Glomerular endothelial cell (primary cell): ENCODE results near the gene HMGCS1. TPM values are rescaled to one million over a fixed set of nuclear protein-coding genes. Genes with fewer than 3 reads are reported as not detected.
"Not testable (repeated sequence)": the region's sequence is repeated elsewhere in the genome, so short reads cannot be mapped to it uniquely, and the experiment has no call there.

Experiments
- DNase-seq: peaks from one replicate; pipeline ENCODE4 v3.0.0-alpha.2; 2011; ENCODE audit warnings: low read depth, low spot score; ENCODE audit errors: extremely low read depth
- total RNA-seq: library from RNA; depleted of rRNA; stranded (reverse); fragments of >200 nt; gene quantifications from 2 replicates; pipeline ENCODE4 v1.2.3, GENCODE V29; 2015

The HMGCS1 gene
- total RNA-seq, 1 donor from 2014 or later, result 41.8 TPM

- DNase-seq, result no peak
Observed at GRCh38 chr5:43279548-43280274, 33.5 kb downstream of the HMGCS1 start.

GRCh38 chr5:43275391-43275790 lies 37.8 kb downstream of the HMGCS1 start:
- no peak for DNase-seq

GRCh38 chr5:43274435-43275114 lies 38.6 kb downstream of the HMGCS1 start:
- no peak for DNase-seq

DNA sequence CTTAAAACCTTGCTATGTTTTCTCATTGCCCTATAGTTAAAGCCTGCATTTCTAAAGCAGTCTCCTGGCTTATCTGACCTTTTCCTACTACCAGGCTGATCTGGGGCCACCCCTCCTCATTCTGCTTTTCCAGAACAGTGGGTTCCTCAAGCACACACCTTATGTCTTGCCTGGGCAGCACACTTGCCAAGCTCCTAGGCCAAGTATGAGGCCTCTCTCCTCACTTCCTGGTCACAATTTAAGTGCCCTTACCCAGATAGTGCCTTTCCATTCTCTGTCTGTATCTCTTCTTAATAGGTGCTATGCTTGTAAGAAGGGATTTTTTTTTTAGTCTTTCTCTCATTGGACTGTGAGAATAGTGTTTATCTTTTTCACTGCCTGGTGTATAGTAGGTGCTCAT lies 39.7 kb downstream of the HMGCS1 start:
- no peak for DNase-seq

DNA sequence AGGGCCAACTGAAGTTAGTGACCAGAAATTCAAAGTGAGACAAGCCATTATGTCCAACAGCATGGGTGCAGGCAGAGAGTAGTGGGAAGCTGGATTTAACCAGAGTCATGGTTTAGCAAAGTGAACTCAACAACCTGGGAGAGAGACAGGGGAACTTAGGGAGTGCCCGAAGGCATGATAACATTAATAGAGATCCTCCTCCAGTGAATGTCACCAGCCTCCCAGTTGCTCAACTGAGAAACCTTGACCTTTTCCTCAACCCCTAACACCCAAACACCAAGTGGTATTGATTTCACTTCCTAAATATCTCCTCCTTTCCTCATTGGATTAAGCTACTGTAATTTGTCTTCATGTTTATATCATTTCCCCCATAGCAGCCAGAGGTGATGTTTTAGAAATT lies 42.6 kb downstream of the HMGCS1 start:
- no peak for DNase-seq

- DNase-seq, result no peak
Observed at GRCh38 chr5:43268188-43268820, 44.9 kb downstream of the HMGCS1 start.

- not testable (repeated sequence) for DNase-seq
Observed at GRCh38 chr5:43262269-43262668, 50.9 kb downstream of the HMGCS1 start.

DNA sequence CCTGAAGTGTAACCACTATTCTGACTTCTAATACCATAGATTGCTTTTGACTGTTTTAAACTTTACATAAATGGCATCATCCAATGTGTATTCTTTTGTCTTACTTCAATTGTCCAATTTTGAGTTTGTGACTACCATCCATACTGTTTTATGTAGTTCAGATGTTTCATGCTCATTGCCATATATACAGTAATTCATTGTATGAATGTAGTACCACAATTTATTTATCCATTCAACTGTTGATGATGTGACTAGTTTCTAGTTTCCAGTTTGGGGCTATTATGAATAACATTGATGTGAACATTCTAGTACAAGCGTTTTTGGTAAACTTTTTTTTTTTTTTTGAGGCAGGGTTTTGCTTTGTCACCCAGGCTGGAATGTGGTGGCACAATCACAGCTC lies 55.1 kb downstream of the HMGCS1 start:
- no peak for DNase-seq

DNA sequence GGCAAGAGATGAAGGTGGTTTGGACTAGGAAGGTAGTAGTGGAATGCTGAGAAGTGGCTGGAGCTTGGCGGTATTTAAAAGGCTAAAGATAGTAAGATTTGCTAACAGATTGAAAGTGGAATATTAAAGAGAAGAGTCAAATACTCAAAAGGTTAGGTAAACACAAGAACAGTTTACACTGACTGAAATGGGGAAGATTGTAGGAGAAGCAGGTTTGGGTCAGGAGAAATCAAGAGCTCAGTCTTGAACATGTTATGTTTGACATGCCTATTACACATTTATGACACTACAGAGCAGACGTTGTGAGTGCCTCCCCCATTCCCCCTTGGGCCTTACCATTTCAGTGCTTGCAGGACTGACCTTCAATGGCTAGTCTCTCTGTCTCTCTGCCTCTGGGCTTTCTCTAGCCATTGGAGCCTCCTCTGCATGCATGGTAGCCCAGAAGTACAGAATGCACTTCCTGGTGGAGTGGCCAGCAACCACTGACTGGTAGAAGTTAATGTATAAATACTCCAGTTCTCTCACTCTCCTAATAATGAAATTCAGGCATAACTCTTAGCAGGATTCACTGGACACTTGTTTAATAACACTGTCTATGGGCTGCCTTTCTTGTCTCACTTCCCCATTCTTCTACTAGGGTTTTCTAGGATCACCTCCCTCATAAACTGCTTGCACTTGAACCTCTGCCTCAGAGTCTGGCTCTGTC lies 56.8 kb downstream of the HMGCS1 start:
- DNase-seq, result no peak

GRCh38 chr5:43255704-43256103 lies 57.5 kb downstream of the HMGCS1 start:
- no peak for DNase-seq

GRCh38 chr5:43251754-43252153 lies 61.5 kb downstream of the HMGCS1 start:
- no peak for DNase-seq

GRCh38 chr5:43245724-43246385 lies 67.4 kb downstream of the HMGCS1 start:
- no peak for DNase-seq

- no peak for DNase-seq
Observed at GRCh38 chr5:43244823-43245565, 68.2 kb downstream of the HMGCS1 start.

DNA sequence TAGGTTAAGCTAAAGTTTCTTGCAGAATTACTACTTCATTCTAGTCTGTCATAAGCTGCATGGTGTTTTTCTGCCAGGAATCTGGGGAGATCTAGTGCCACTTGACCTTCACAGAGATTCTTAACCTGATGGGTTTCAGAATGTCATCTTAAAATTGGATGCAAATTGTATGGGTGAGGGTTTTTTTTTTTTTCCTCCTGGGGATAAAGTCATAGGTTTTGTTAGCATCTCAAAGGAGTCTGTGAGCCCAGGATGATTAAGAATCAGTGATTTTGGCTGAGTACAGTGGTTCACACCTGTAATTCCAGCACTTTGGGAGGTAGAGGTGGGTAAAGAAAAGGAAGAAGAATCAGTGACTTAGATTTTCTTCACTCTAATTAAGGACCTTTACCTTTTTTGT lies 69.9 kb downstream of the HMGCS1 start:
- no peak for DNase-seq

DNA sequence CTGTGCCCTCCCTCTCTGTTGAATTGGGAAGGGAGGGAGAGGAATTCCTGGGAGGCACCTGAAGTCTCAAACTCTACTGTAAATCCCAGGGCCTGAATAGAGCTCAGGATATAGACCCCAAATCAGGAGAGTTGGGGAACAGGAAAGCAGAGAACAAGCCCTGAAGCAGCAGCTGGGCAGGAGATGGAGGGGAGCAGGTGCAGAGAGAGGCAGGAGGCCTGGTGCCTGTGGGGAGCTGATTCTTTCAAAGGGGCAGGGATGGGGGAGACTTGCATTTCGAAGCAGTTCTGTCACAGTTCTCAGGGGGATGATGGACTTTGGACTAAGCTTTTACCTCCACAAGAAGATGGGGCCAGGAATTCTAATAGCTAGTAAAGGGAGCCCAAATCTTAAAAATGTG lies 71.0 kb downstream of the HMGCS1 start:
- DNase-seq, result no peak

Other genes with a start within 250 kb of the HMGCS1 start
- gene ZNF131, start 192.5 kb downstream of the HMGCS1 start, total RNA-seq, result 25.9 and 26.4 TPM in 2 replicates
- gene NIM1K, start 121.2 kb downstream of the HMGCS1 start, total RNA-seq, result 0.05 TPM in 1 of 2 replicates, not detected in the other
- gene CCL28, start 99.0 kb upstream of the HMGCS1 start, total RNA-seq, result 0.53 and 0.87 TPM in 2 replicates
- gene TMEM267, start 170.5 kb upstream of the HMGCS1 start, total RNA-seq, result 11.4 and 13.8 TPM in 2 replicates
- 0.73 and 1.4 TPM in 2 replicates for gene C5orf34, start 201.7 kb upstream of the HMGCS1 start, total RNA-seq
- gene PAIP1, start 243.7 kb upstream of the HMGCS1 start, total RNA-seq, result 103 and 107 TPM in 2 replicates